WTC11 (cell line): Measurements from ENCODE around the gene MICAL2. TPM values are rescaled to one million over a fixed set of nuclear protein-coding genes. Genes with fewer than 3 reads are reported as not detected.

ENCODE experiments used
- ATAC-seq: fragments of 200-7000 bp; cut with Tn5 transposase; 2 replicates; pipeline ENCODE4 v1.10.0; 2021; ENCODE audit warnings: mild to moderate bottlenecking, moderate library complexity
- CTCF ChIA-PET: fragments of 300-600 bp; sonication (Branson Sonifier 250); formaldehyde crosslinking; loops from one replicate; lab custom pipeline; 2021; ENCODE audit warnings: antibody characterized with exemption; lab: Charles Lee
- POLR2A ChIA-PET: fragments of 350-600 bp; sonication (Branson Sonifier 250); formaldehyde crosslinking; loops from one replicate; lab custom pipeline; 2021; ENCODE audit warnings: antibody characterized with exemption; lab: Charles Lee
- DNase-seq: peaks from one replicate; pipeline ENCODE4 v3.0.0; 2021; ENCODE audit warnings: low spot score
- H3K27ac Mint-ChIP-seq: 2 replicates; pipeline ENCODE4 v1.8.0; 2021; ENCODE audit warnings: mixed read lengths
- H3K27me3 Mint-ChIP-seq: 2 replicates; pipeline ENCODE4 v1.8.0; 2021; ENCODE audit warnings: low read depth, mild to moderate bottlenecking, moderate library complexity, mixed read lengths
- H3K36me3 Mint-ChIP-seq: 2 replicates; pipeline ENCODE4 v1.8.0; 2021; ENCODE audit warnings: mixed read lengths
- H3K4me1 Mint-ChIP-seq: 2 replicates; pipeline ENCODE4 v1.8.0; 2022; ENCODE audit warnings: mixed read lengths
- H3K4me3 Mint-ChIP-seq: 2 replicates; pipeline ENCODE4 v1.8.0; 2021; ENCODE audit warnings: mild to moderate bottlenecking, moderate library complexity, mixed read lengths
- H3K9me3 Mint-ChIP-seq: 2 replicates; pipeline ENCODE4 v1.8.0; 2021; ENCODE audit warnings: mixed read lengths
- EMX1 ChIP-seq: fragments of 250-450 bp; sonication (Bioruptor Pico); IDR thresholded peaks from 2 replicates; pipeline ENCODE4 v1.8.0; 2021; ENCODE audit warnings: mild to moderate bottlenecking
- HMGXB4 ChIP-seq: sonication (generic); formaldehyde crosslinking; IDR thresholded peaks from 2 replicates; pipeline ENCODE4 v1.8.1; 2023; ENCODE audit warnings: mild to moderate bottlenecking, moderate library complexity, missing genetic modification reagents
- JUN ChIP-seq: sonication (generic); formaldehyde crosslinking; IDR thresholded peaks from 2 replicates; pipeline ENCODE4 v1.8.0; 2023; ENCODE audit warnings: mild to moderate bottlenecking, missing genetic modification reagents
- MYBL2 ChIP-seq: sonication (generic); formaldehyde crosslinking; IDR thresholded peaks from 2 replicates; pipeline ENCODE4 v1.8.1; 2023; ENCODE audit warnings: mild to moderate bottlenecking, moderate library complexity, missing genetic modification reagents
- NR1H2 ChIP-seq: sonication (generic); formaldehyde crosslinking; IDR thresholded peaks from 2 replicates; pipeline ENCODE4 v1.9.0; 2021; ENCODE audit warnings: mild to moderate bottlenecking, moderate library complexity, missing genetic modification reagents
- NR3C1 ChIP-seq: sonication (generic); formaldehyde crosslinking; conservative IDR thresholded peaks from 2 replicates; pipeline ENCODE4 v1.8.1; 2023; ENCODE audit warnings: low read depth, mild to moderate bottlenecking, missing genetic modification reagents
- OVOL2 ChIP-seq: fragments of 250-450 bp; sonication (Bioruptor Pico); IDR thresholded peaks from 2 replicates; pipeline ENCODE4 v1.9.0; 2021; ENCODE audit warnings: mild to moderate bottlenecking, borderline replicate concordance
- SOX15 ChIP-seq: fragments of 250-450 bp; sonication (Bioruptor Pico); IDR thresholded peaks from 2 replicates; pipeline ENCODE4 v1.9.0; 2021; ENCODE audit warnings: mild to moderate bottlenecking
- SP1 ChIP-seq: sonication (generic); formaldehyde crosslinking; conservative IDR thresholded peaks from 2 replicates; pipeline ENCODE4 v1.8.1; 2022; ENCODE audit warnings: missing genetic modification reagents
- TEAD1 ChIP-seq: sonication (generic); formaldehyde crosslinking; IDR thresholded peaks from 2 replicates; pipeline ENCODE4 v1.8.0; 2022; ENCODE audit warnings: mild to moderate bottlenecking, missing genetic modification reagents
- ZBTB21 ChIP-seq: sonication (generic); formaldehyde crosslinking; IDR thresholded peaks from 2 replicates; pipeline ENCODE4 v1.8.1; 2023; ENCODE audit warnings: mild to moderate bottlenecking, missing genetic modification reagents, borderline replicate concordance
- ZNF121 ChIP-seq: sonication (generic); formaldehyde crosslinking; IDR thresholded peaks from 2 replicates; pipeline ENCODE4 v1.8.0; 2023; ENCODE audit warnings: missing genetic modification reagents
- ZNF396 ChIP-seq: fragments of 250-450 bp; sonication (Bioruptor Pico); IDR thresholded peaks from 2 replicates; pipeline ENCODE4 v1.8.0; 2021; ENCODE audit warnings: mild to moderate bottlenecking, moderate library complexity, borderline replicate concordance
- total RNA-seq: library from RNA; stranded (reverse); gene quantifications from 3 replicates; pipeline ENCODE4 v1.2.3, GENCODE V29; 2021
- TF ChIP-seq, protein P1 (sequence below): fragments of 200-600 bp; IDR thresholded peaks from 2 replicates; pipeline ENCODE4 v1.8.0; 2022; ENCODE audit warnings: antibody characterized with exemption
- TF ChIP-seq, protein P2 (sequence below): fragments of 250-450 bp; sonication (Bioruptor Pico); IDR thresholded peaks from 2 replicates; pipeline ENCODE4 v1.9.0; 2021; ENCODE audit warnings: moderate library complexity, mild to moderate bottlenecking, inconsistent platforms, borderline replicate concordance
- TF ChIP-seq, protein P3 (sequence below): fragments of 250-450 bp; sonication (Bioruptor Pico); IDR thresholded peaks from 2 replicates; pipeline ENCODE4 v1.9.0; 2021; ENCODE audit warnings: mild to moderate bottlenecking
- TF ChIP-seq, protein P4 (sequence below): sonication (generic); formaldehyde crosslinking; IDR thresholded peaks from 2 replicates; pipeline ENCODE4 v1.8.0; 2023; ENCODE audit warnings: missing genetic modification reagents

MICAL2 gene
- total RNA-seq, 1 experiment from 2014 or later: 3.1 TPM

GRCh38 chr11:12281571-12282478 is 171.4 kb downstream of the MICAL2 start:
- Mint-ChIP-seq H3K4me1 (peaks cover 5% of the 10 kb centered on the region; the same call in 1 of the 2 replicates), H3K27me3 (no peaks in the 10 kb centered on the region), H3K9me3 (no peaks in the 10 kb centered on the region), H3K36me3 (no peaks in the 10 kb centered on the region), H3K27ac (no peak overlapping the region), H3K4me3 (no peak overlapping the region)
- DNase-seq: peak; percentile 89
- TF ChIP-seq, protein P1, sequence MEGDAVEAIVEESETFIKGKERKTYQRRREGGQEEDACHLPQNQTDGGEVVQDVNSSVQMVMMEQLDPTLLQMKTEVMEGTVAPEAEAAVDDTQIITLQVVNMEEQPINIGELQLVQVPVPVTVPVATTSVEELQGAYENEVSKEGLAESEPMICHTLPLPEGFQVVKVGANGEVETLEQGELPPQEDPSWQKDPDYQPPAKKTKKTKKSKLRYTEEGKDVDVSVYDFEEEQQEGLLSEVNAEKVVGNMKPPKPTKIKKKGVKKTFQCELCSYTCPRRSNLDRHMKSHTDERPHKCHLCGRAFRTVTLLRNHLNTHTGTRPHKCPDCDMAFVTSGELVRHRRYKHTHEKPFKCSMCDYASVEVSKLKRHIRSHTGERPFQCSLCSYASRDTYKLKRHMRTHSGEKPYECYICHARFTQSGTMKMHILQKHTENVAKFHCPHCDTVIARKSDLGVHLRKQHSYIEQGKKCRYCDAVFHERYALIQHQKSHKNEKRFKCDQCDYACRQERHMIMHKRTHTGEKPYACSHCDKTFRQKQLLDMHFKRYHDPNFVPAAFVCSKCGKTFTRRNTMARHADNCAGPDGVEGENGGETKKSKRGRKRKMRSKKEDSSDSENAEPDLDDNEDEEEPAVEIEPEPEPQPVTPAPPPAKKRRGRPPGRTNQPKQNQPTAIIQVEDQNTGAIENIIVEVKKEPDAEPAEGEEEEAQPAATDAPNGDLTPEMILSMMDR: peak; percentile 96
- TF ChIP-seq EMX1: no peak
- ATAC-seq: peak; percentile 88
- POLR2A ChIA-PET: no interaction called here
- CTCF ChIA-PET: interaction anchor here (0.8 to 5.6 kb wide), 25 partner anchors 11 to 633 kb away, joined by 3 to 47 read pairs (median 4); partner anchors contain the start of gene MICAL2

GRCh38 chr11:12282676-12283075 is 172.3 kb downstream of the MICAL2 start:
- H3K4me3 Mint-ChIP-seq: no peak overlapping the region
- H3K27me3 Mint-ChIP-seq: no peaks in the 10 kb centered on the region
- no peaks in the 10 kb centered on the region for H3K9me3 Mint-ChIP-seq
- TF ChIP-seq ZBTB21 (CRISPR knock-in tag) (no peak), ZNF396 (CRISPR knock-in tag) (no peak), TEAD1 (CRISPR knock-in tag) (no peak)
- H3K4me1 Mint-ChIP-seq: peaks cover 9% of the 10 kb centered on the region; the same call in 1 of the 2 replicates
- H3K36me3 Mint-ChIP-seq: no peaks in the 10 kb centered on the region
- DNase-seq: no peak
- H3K27ac Mint-ChIP-seq: no peak overlapping the region
- ATAC-seq: no peak
- POLR2A ChIA-PET: interaction anchor here (0.7 kb wide), 1 partner anchor 156 kb away, joined by 4 read pairs; no protein-coding TSS in a partner anchor
- CTCF ChIA-PET: interaction anchor here (0.6 to 5.6 kb wide), 10 partner anchors 15 to 238 kb away, joined by 3 to 47 read pairs (median 8); no protein-coding TSS in a partner anchor

DNA sequence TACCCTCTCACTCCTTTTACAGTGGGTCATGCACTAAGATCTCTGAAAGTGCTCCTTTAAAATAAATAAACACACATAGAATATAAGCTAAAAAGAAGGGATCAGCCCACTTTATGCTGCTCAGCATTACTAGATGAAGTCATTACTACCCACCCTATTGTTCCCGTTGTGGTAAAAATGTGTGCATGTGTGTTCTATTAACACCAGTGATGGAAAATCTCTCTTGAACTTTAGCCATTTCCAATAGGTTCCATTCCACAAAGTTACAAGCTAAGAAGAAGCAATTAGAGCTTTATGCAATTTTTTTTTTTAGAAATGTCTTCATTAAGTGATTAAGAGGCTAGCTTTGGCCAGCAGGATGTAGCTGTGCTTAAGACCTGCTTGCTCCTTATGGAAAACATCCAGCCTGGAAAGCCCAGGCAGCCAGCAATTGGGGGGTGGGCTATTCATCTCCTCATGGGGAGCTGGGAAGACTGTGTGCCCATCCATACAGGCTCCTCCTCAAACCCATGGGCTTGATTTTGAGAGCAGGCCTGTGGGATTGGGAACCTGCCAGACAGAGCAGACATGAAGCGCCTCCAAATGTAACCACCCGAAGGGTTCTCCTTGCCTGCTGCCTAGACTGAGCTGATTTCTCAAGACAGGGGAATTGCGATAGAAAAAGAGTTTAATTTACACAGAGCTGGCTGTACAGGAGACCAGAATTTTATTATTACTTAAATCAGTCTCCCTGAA is 174.1 kb downstream of the MICAL2 start:
- TF ChIP-seq HMGXB4 (CRISPR knock-in tag): no peak
- no peak for TF ChIP-seq NR1H2
- TF ChIP-seq, protein P2, sequence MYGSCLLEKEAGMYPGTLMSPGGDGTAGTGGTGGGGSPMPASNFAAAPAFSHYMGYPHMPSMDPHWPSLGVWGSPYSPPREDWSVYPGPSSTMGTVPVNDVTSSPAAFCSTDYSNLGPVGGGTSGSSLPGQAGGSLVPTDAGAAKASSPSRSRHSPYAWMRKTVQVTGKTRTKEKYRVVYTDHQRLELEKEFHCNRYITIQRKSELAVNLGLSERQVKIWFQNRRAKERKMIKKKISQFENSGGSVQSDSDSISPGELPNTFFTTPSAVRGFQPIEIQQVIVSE (CRISPR knock-in tag): no peak
- no peak for TF ChIP-seq NR3C1 (CRISPR knock-in tag)
- no peak for TF ChIP-seq MYBL2 (CRISPR knock-in tag)
- no peak for TF ChIP-seq SOX15 (CRISPR knock-in tag)
- no peak for TF ChIP-seq SP1 (CRISPR knock-in tag)
- TF ChIP-seq, all 79 proteins: peak for 0
- DNase-seq (no peak), ATAC-seq (no peak)
- CTCF ChIA-PET: interaction anchor here (0.8 to 5.6 kb wide), 9 partner anchors 46 to 630 kb away, joined by 3 to 37 read pairs (median 4); no protein-coding TSS in a partner anchor
- H3K4me3 Mint-ChIP-seq: no peak overlapping the region
- POLR2A ChIA-PET: no interaction called here
- H3K9me3 Mint-ChIP-seq: no peaks in the 10 kb centered on the region
- peaks cover 18% of the 10 kb centered on the region for H3K4me1 Mint-ChIP-seq
- H3K27me3 Mint-ChIP-seq: no peaks in the 10 kb centered on the region
- H3K27ac Mint-ChIP-seq: no peak overlapping the region
- H3K36me3 Mint-ChIP-seq: no peaks in the 10 kb centered on the region

- POLR2A ChIA-PET: no interaction called here
- Mint-ChIP-seq H3K4me1 (peaks cover 17% of the 10 kb centered on the region), H3K36me3 (no peaks in the 10 kb centered on the region), H3K27ac (no peak overlapping the region), H3K4me3 (no peak overlapping the region), H3K9me3 (no peaks in the 10 kb centered on the region), H3K27me3 (no peaks in the 10 kb centered on the region)
- DNase-seq: no peak
- CTCF ChIA-PET: interaction anchor here (0.8 to 5.6 kb wide), 8 partner anchors 46 to 629 kb away, joined by 3 to 37 read pairs (median 5); no protein-coding TSS in a partner anchor
- ATAC-seq: no peak
- TF ChIP-seq ZNF121 (CRISPR knock-in tag): no peak
- TF ChIP-seq SP1 (CRISPR knock-in tag): no peak
- TF ChIP-seq OVOL2 (CRISPR knock-in tag): no peak
- TF ChIP-seq, protein P3, sequence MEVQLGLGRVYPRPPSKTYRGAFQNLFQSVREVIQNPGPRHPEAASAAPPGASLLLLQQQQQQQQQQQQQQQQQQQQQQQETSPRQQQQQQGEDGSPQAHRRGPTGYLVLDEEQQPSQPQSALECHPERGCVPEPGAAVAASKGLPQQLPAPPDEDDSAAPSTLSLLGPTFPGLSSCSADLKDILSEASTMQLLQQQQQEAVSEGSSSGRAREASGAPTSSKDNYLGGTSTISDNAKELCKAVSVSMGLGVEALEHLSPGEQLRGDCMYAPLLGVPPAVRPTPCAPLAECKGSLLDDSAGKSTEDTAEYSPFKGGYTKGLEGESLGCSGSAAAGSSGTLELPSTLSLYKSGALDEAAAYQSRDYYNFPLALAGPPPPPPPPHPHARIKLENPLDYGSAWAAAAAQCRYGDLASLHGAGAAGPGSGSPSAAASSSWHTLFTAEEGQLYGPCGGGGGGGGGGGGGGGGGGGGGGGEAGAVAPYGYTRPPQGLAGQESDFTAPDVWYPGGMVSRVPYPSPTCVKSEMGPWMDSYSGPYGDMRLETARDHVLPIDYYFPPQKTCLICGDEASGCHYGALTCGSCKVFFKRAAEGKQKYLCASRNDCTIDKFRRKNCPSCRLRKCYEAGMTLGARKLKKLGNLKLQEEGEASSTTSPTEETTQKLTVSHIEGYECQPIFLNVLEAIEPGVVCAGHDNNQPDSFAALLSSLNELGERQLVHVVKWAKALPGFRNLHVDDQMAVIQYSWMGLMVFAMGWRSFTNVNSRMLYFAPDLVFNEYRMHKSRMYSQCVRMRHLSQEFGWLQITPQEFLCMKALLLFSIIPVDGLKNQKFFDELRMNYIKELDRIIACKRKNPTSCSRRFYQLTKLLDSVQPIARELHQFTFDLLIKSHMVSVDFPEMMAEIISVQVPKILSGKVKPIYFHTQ (CRISPR knock-in tag): no peak
- no peak for TF ChIP-seq JUN (CRISPR knock-in tag)
- TF ChIP-seq, protein P4, sequence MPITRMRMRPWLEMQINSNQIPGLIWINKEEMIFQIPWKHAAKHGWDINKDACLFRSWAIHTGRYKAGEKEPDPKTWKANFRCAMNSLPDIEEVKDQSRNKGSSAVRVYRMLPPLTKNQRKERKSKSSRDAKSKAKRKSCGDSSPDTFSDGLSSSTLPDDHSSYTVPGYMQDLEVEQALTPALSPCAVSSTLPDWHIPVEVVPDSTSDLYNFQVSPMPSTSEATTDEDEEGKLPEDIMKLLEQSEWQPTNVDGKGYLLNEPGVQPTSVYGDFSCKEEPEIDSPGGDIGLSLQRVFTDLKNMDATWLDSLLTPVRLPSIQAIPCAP (CRISPR knock-in tag): no peak
- no peak for TF ChIP-seq TEAD1 (CRISPR knock-in tag)
Measured at GRCh38 chr11:12285106-12285505, 174.7 kb downstream of the MICAL2 start.
